ENCODE measurements around the gene LSAMP. TPM values are rescaled to one million over a fixed set of nuclear protein-coding genes. Genes with fewer than 3 reads are reported as not detected.

LSAMP gene
- polyA plus RNA-seq, 1 of the 3 experiments (the other 2 are of a cell fraction) = 6.6 TPM

- CTCF ChIA-PET = no interaction called here
- 19% methylated on average over 2 of the region's 2 CpGs for WGBS (ENCODE audit: low lambda C conversion rate)
- peak; percentile 24 for DNase-seq
These were observed 175.2 kb downstream of the LSAMP start for GRCh38 chr3:116270056-116270455.

GRCh38 chr3:116267116-116267515 is 178.2 kb downstream of the LSAMP start:
- Histone ChIP-seq H3K79me2 (ENCODE audit: insufficient read depth) (no peaks in the 10 kb centered on the region), H3K36me3 (replicated peaks in 1 of 2; ENCODE audit: control insufficient read depth in 1 of 2, insufficient read depth in 2 of 2, low read length in 1 of 2) (no peaks in the 10 kb centered on the region), H3K4me1 (ENCODE audit: control insufficient read depth in 1 of 2, insufficient read depth in 2 of 2, low read depth in 1 of 2, low read length in 1 of 2) (peaks cover 0 to 14% of the 10 kb centered on the region in 2 experiments; a peak in 3 of 4 replicates), H3K27ac (ENCODE audit: low read depth in 2 of 2, low read length in 1 of 2) (peak overlapping the region in 1 of 2 experiments; percentile 68; a peak in 1 of 4 replicates), H4K20me1 (ENCODE audit: insufficient read depth) (no peaks in the 10 kb centered on the region), H3F3A (replicated peaks; ENCODE audit: insufficient read depth) (peaks cover 17% of the 10 kb centered on the region), H3K4me3 (ENCODE audit: low read depth in 2 of 2, low read length in 1 of 2) (no peak overlapping the region), H3K9me2 (no peaks in the 10 kb centered on the region), H2AFZ (ENCODE audit: low read depth) (no peak overlapping the region), H3K9ac (no peak overlapping the region), H3K27me3 (ENCODE audit: insufficient read depth) (no peaks in the 10 kb centered on the region), H3K4me2 (no peak overlapping the region), H3K9me3 (no peaks in the 10 kb centered on the region)
- TF ChIP-seq, protein P1, sequence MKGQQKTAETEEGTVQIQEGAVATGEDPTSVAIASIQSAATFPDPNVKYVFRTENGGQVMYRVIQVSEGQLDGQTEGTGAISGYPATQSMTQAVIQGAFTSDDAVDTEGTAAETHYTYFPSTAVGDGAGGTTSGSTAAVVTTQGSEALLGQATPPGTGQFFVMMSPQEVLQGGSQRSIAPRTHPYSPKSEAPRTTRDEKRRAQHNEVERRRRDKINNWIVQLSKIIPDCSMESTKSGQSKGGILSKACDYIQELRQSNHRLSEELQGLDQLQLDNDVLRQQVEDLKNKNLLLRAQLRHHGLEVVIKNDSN (IDR thresholded peaks at IDR 0.05; ENCODE audit: borderline replicate concordance, low read depth) = no peak
- TF ChIP-seq MXI1 (IDR thresholded peaks at IDR 0.05; ENCODE audit: low read depth, low read length) = no peak
- TF ChIP-seq FOXM1 (IDR thresholded peaks at IDR 0.05; ENCODE audit: low read depth) = no peak
- TF ChIP-seq TCF12 (IDR thresholded peaks at IDR 0.05) = peak; percentile 19; the same call in 1 of the 2 replicates
- no peak for DNase-seq
- WGBS (ENCODE audit: low lambda C conversion rate) = 78% methylated on average over 1 of the region's 1 CpG
- ChIA-PET POLR2A (no interaction called here), CTCF (no interaction called here)

More at GRCh38 chr3:116270056-116270455, 175.2 kb downstream of the LSAMP start:
- H4K20me1 ChIP-seq (ENCODE audit: insufficient read depth) = no peaks in the 10 kb centered on the region
- H3K9me2 ChIP-seq = no peaks in the 10 kb centered on the region
- no peak overlapping the region; the same call in 1 of the 2 replicates for H2AFZ ChIP-seq (ENCODE audit: low read depth)
- H3K27ac ChIP-seq (ENCODE audit: low read depth in 2 of 2, low read length in 1 of 2) = peak overlapping the region in 1 of 2 experiments; percentile 73; a peak in 1 of 4 replicates
- no peak overlapping the region for H3K4me2 ChIP-seq
- H3K9me3 ChIP-seq = no peaks in the 10 kb centered on the region
- peak in 1 of 2 experiments; percentile 59; a peak in 1 of 4 replicates for TF ChIP-seq EP300 (IDR thresholded peaks at IDR 0.05; ENCODE audit: borderline replicate concordance in 1 of 2, low read depth in 1 of 2, low read length in 1 of 2)
- no peak for TF ChIP-seq YY1 (IDR thresholded peaks at IDR 0.05; ENCODE audit: low read depth)
- TF ChIP-seq, protein P2, sequence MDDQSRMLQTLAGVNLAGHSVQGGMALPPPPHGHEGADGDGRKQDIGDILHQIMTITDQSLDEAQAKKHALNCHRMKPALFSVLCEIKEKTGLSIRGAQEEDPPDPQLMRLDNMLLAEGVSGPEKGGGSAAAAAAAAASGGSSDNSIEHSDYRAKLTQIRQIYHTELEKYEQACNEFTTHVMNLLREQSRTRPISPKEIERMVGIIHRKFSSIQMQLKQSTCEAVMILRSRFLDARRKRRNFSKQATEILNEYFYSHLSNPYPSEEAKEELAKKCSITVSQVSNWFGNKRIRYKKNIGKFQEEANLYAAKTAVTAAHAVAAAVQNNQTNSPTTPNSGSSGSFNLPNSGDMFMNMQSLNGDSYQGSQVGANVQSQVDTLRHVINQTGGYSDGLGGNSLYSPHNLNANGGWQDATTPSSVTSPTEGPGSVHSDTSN (IDR thresholded peaks at IDR 0.05) = peak; percentile 76
- TF ChIP-seq FOXM1 (IDR thresholded peaks at IDR 0.05; ENCODE audit: low read depth) = no peak
- TF ChIP-seq RCOR1 (IDR thresholded peaks at IDR 0.05; ENCODE audit: low read length) = no peak
- no peak for TF ChIP-seq SMC3 (IDR thresholded peaks at IDR 0.05; ENCODE audit: low read depth, low read length)
- no peak for TF ChIP-seq GATA2 (CRISPR knock-in tag; IDR thresholded peaks at IDR 0.05)
- peak; percentile 15; the same call in 1 of the 2 replicates for TF ChIP-seq JUND (IDR thresholded peaks at IDR 0.05)
- peak; percentile 22; the same call in 1 of the 2 replicates for TF ChIP-seq POLR2AphosphoS5 (IDR thresholded peaks at IDR 0.05; ENCODE audit: low read depth, low read length)
- no peak for TF ChIP-seq CHD2 (IDR thresholded peaks at IDR 0.05; ENCODE audit: low read length, partially characterized antibody)
- peak; percentile 76 for TF ChIP-seq TCF12 (IDR thresholded peaks at IDR 0.05)
- no peak for TF ChIP-seq TEAD4 (IDR thresholded peaks at IDR 0.05; ENCODE audit: borderline replicate concordance, insufficient read depth)
- TF ChIP-seq, protein P3, sequence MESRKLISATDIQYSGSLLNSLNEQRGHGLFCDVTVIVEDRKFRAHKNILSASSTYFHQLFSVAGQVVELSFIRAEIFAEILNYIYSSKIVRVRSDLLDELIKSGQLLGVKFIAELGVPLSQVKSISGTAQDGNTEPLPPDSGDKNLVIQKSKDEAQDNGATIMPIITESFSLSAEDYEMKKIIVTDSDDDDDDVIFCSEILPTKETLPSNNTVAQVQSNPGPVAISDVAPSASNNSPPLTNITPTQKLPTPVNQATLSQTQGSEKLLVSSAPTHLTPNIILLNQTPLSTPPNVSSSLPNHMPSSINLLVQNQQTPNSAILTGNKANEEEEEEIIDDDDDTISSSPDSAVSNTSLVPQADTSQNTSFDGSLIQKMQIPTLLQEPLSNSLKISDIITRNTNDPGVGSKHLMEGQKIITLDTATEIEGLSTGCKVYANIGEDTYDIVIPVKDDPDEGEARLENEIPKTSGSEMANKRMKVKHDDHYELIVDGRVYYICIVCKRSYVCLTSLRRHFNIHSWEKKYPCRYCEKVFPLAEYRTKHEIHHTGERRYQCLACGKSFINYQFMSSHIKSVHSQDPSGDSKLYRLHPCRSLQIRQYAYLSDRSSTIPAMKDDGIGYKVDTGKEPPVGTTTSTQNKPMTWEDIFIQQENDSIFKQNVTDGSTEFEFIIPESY (IDR thresholded peaks at IDR 0.05; ENCODE audit: borderline replicate concordance, low read depth) = no peak
- H3K36me3 ChIP-seq (replicated peaks in 1 of 2; ENCODE audit: control insufficient read depth in 1 of 2, insufficient read depth in 2 of 2, low read length in 1 of 2) = no peaks in the 10 kb centered on the region
- H3F3A ChIP-seq (replicated peaks; ENCODE audit: insufficient read depth) = peaks cover 4% of the 10 kb centered on the region
- H3K4me3 ChIP-seq (ENCODE audit: low read depth in 2 of 2, low read length in 1 of 2) = no peak overlapping the region
- peaks cover 0 to 14% of the 10 kb centered on the region in 2 experiments; a peak in 3 of 4 replicates for H3K4me1 ChIP-seq (ENCODE audit: control insufficient read depth in 1 of 2, insufficient read depth in 2 of 2, low read depth in 1 of 2, low read length in 1 of 2)
- POLR2A ChIA-PET = no interaction called here
- H3K9ac ChIP-seq = no peak overlapping the region
- H3K27me3 ChIP-seq (ENCODE audit: insufficient read depth) = no peaks in the 10 kb centered on the region
- no peaks in the 10 kb centered on the region for H3K79me2 ChIP-seq (ENCODE audit: insufficient read depth)

All from SK-N-SH (cell line).